Measurements from ENCODE around the gene CCZ1. TPM values are rescaled to one million over a fixed set of nuclear protein-coding genes. Genes with fewer than 3 reads are reported as not detected.
"Not testable (repeated sequence)": the region's sequence is repeated elsewhere in the genome, so short reads cannot be mapped to it uniquely, and the experiment has no call there.

Gene CCZ1
- total RNA-seq, 3 donors from 2014 or later = 49.3 to 72.8 (median 51.3) TPM

DNA sequence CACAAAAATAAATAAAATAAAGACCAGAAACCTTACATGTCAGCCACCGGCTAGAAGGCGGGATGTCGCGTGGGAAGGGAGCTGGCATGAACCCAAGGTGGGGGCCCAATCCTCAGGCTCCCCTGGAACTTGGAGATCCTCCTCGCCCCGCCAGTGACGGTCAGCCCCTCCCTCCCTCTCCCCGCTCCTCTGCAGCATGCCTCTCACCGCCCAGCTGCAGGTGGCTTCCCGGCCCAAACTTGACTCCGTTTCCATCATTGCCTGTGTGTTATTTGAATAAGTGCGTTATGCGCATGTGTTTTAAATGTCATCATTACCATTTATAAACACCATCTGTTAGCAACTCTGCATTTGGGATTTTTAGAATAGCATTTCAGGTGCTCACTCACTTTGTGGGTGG is 64.7 kb downstream of the CCZ1 start:
- H3K9me3 ChIP-seq; H3K4me1 ChIP-seq (ENCODE audit: low read depth); intact Hi-C loops (cut with DNase I, micrococcal nuclease); H3K36me3 ChIP-seq (ENCODE audit: low read depth); DNase-seq; ATAC-seq; H3K4me3 ChIP-seq: not testable (repeated sequence)

DNA sequence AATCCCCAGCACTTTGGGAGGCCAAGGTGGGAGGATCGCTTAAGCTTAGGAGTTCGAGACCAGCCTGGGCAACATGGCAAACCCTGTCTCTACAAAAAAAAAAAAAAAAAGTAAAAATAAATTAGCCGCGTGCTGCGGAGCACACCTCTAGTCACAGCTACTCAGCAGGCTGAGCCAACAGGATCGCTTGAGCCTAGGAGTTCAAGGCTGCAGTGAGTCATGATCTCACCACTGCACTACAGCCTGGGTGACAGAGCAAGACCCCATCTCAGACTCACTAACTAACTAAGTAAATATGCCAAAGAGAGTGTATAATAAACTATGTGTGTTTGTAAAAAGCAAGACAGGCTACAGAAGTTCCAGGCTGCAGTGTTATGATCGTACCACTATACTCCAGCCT is 65.3 kb downstream of the CCZ1 start:
- H3K4me1 ChIP-seq (ENCODE audit: low read depth); DNase-seq; ATAC-seq; H3K9me3 ChIP-seq; H3K36me3 ChIP-seq (ENCODE audit: low read depth); H3K4me3 ChIP-seq; intact Hi-C loops (cut with DNase I, micrococcal nuclease): not testable (repeated sequence)

DNA sequence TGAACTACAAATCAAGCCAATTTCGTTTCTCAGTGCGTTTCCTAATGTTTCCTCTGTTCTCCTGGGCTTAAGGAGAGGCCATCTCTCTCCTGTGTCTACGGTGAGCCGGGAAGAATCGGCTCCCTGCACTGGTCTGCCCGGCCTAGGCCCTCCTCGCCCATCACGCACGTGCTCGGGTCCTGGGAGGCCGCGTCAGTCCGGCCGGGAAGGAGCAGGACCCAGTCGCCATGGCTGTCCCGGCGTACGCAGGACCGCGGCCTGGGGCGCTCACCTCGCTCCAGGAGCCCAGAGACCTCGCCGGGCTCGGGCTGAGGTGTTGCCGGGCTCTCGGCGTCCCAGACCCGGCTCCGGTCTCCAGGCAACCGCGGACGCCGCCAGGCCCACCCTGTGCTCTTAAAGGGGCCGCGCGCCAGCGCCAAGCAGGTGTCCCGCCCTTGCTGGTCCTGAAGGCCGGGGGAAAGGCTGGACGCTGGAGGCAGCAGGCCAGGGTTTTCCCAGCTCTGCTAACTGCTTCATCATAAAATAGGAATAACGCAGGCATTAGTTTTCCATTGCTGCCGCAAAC is 71.9 kb downstream of the CCZ1 start, which contains the start of gene RSPH10B:
Gene RSPH10B, minus strand, starts transcription at position 343 of the 565 bp plus-strand sequence. CDS start 3,573 bp downstream, outside the sequence.
- H3K36me3 ChIP-seq (ENCODE audit: low read depth); H3K4me1 ChIP-seq (ENCODE audit: low read depth); H3K4me3 ChIP-seq; H3K9me3 ChIP-seq; DNase-seq; intact Hi-C loops (cut with DNase I, micrococcal nuclease): not testable (repeated sequence)
- peak; percentile 53 for ATAC-seq

DNA sequence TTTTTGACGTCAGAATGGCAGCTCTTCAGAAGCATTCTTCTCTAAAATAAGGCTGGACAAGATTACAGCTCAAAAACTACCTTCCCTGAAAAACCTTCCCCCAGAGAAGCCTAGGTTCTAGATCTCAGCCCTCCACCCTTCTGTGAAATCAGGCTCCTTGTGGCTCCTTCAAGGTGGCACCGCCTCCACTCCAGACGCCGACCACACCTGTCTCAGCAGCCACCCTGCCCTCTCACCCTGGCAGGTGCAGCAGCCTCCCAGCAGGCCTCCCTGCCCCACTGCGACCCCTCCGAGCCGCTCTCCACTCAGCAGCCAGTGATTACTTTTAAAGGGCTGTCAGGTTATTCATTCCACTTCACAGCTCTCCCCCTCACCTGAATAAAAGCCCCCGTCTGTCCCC is 75.0 kb downstream of the CCZ1 start:
- DNase-seq; H3K36me3 ChIP-seq (ENCODE audit: low read depth); H3K4me1 ChIP-seq (ENCODE audit: low read depth); H3K9me3 ChIP-seq; ATAC-seq; H3K4me3 ChIP-seq; intact Hi-C loops (cut with DNase I, micrococcal nuclease): not testable (repeated sequence)

Other genes with a start within 250 kb of the CCZ1 start
- gene RNF216, start 117.1 kb upstream of the CCZ1 start, total RNA-seq = 10 to 100 TPM; 17.4 to 39.7 (median 19.6) TPM
- under 1 TPM in 1 of 3 donors, not detected in 2; 0.44 TPM for gene OCM, start 17.9 kb upstream of the CCZ1 start, total RNA-seq
- not detected for gene RSPH10B, start 72.0 kb downstream of the CCZ1 start, total RNA-seq
- gene PMS2, start 110.3 kb downstream of the CCZ1 start, total RNA-seq = 10 to 100 TPM in 2 of 3 donors, 1 to 10 TPM in 1; 9.8 to 12.4 (median 12.1) TPM
- 10 to 100 TPM; 29.4 to 47.3 (median 36.7) TPM for gene AIMP2, start 110.5 kb downstream of the CCZ1 start, total RNA-seq
- gene ANKRD61, start 132.6 kb downstream of the CCZ1 start, total RNA-seq = not detected
- 10 to 100 TPM; 62.8 to 99.2 (median 95.5) TPM for gene EIF2AK1, start 160.4 kb downstream of the CCZ1 start, total RNA-seq
- 10 to 100 TPM; 11.0 to 13.1 (median 12.9) TPM for gene USP42, start 206.2 kb downstream of the CCZ1 start, total RNA-seq

Data from mucosa of descending colon (tissue), 3 donors.